IMR-90 (cell line): ENCODE results near the gene CDHR2.

Source experiments
- CTCF ChIP-seq: conservative IDR thresholded peaks from 2 replicates; pipeline ENCODE4 v1.5.1; 2012; ENCODE audit warnings: mild to moderate bottlenecking, low read depth, low read length, improper control_type of control experiment
- MAFK ChIP-seq: IDR thresholded peaks from 2 replicates; pipeline ENCODE4 v1.6.1; 2012; ENCODE audit warnings: low read depth, low read length, improper control_type of control experiment
- MXI1 ChIP-seq: IDR thresholded peaks from 2 replicates; pipeline ENCODE4 v1.6.1; 2012; ENCODE audit warnings: low read depth, mild to moderate bottlenecking, low read length, moderate library complexity, borderline replicate concordance
- POLR2A ChIP-seq: IDR thresholded peaks from 2 replicates; pipeline ENCODE4 v1.6.1; 2012; ENCODE audit warnings: mild to moderate bottlenecking, low read depth, low read length
- SMC3 ChIP-seq: fragments of 150-350 bp; IDR thresholded peaks from 2 replicates; pipeline ENCODE4 v1.6.1; 2016; ENCODE audit warnings: low read depth, mild to moderate bottlenecking, antibody characterized with exemption, low read length, moderate library complexity

GRCh38 chr5:176513788-176514187 is 35.4 kb upstream of the CDHR2 start:
- TF ChIP-seq CTCF: no peak
- no peak for TF ChIP-seq MAFK
- no peak for TF ChIP-seq POLR2A
- TF ChIP-seq MXI1: no peak
- no peak for TF ChIP-seq SMC3
